Activated CD8-positive, alpha-beta memory T cell treated with anti-CD3 and anti-CD28 coated beads, Interleukin-2, amount 10 ng/mL, durations not matched to agents 7 days and 5 days (primary cell): Measurements from ENCODE around the gene PIGP. TPM values are rescaled to one million over a fixed set of nuclear protein-coding genes. Genes with fewer than 3 reads are reported as not detected.
A peak's percentile ranks its signal among the peaks of the same experiment; 100 is the strongest.

Source experiments
- ATAC-seq: fragments of 150-1000 bp; cut with Tn5 transposase; one replicate; pipeline ENCODE4 v1.10.0; 2021; ENCODE audit warnings: moderate library complexity
- CTCF ChIA-PET: fragments of 350-600 bp; sonication (Branson Sonifier 250); formaldehyde crosslinking; loops from one replicate; lab custom pipeline; 2021; ENCODE audit warnings: antibody characterized with exemption; lab: Charles Lee
- DNase-seq: peaks from one replicate; pipeline ENCODE4 v3.0.0-alpha.2; 2020
- H3K27ac Mint-ChIP-seq: one replicate; pipeline ENCODE4 v1.8.0; 2021; ENCODE audit warnings: mild to moderate bottlenecking, mixed read lengths
- H3K27me3 Mint-ChIP-seq: one replicate; pipeline ENCODE4 v1.8.0; 2021; ENCODE audit warnings: mixed read lengths
- H3K36me3 Mint-ChIP-seq: one replicate; pipeline ENCODE4 v1.8.0; 2021; ENCODE audit warnings: mild to moderate bottlenecking, mixed read lengths
- H3K4me1 Mint-ChIP-seq: one replicate; pipeline ENCODE4 v1.8.0; 2021; ENCODE audit warnings: mixed read lengths
- H3K4me3 Mint-ChIP-seq: one replicate; pipeline ENCODE4 v1.8.0; 2021; ENCODE audit warnings: mild to moderate bottlenecking, moderate library complexity, mixed read lengths
- H3K9me3 Mint-ChIP-seq: one replicate; pipeline ENCODE4 v1.8.0; 2022; ENCODE audit warnings: low read depth, mixed read lengths
- total RNA-seq, 2 experiments: library from RNA; stranded (reverse); gene quantifications; one replicate each; pipeline ENCODE4 v1.2.3, GENCODE V29; 2021

PIGP gene
- total RNA-seq, 2 experiments from 2014 or later, result 16.1 to 16.6 TPM

DNA sequence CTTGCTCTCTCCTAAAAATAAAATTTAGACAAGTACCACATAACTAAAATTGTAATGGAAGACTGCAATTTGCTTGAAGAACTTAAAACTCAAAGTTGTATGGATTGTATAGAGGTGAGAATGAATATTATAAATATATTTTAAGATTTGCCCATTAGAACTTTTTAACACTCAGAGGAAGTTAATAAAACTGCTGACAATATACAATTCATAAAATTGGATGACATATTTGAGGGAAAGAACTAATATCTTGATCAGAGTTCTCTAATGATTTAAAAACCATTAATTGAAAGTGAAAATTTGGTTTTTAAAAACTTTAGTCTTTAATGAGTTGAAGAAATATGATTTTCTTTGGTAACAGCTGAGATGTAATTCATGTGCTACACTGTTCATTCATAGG is 21.1 kb upstream of the PIGP start:
- Mint-ChIP-seq H3K27ac (no peak overlapping the region), H3K9me3 (no peaks in the 10 kb centered on the region), H3K4me3 (no peak overlapping the region), H3K36me3 (peaks cover 6% of the 10 kb centered on the region), H3K4me1 (no peaks in the 10 kb centered on the region), H3K27me3 (no peaks in the 10 kb centered on the region)
- no peak for DNase-seq
- CTCF ChIA-PET, result no interaction called here
- no peak for ATAC-seq

DNA sequence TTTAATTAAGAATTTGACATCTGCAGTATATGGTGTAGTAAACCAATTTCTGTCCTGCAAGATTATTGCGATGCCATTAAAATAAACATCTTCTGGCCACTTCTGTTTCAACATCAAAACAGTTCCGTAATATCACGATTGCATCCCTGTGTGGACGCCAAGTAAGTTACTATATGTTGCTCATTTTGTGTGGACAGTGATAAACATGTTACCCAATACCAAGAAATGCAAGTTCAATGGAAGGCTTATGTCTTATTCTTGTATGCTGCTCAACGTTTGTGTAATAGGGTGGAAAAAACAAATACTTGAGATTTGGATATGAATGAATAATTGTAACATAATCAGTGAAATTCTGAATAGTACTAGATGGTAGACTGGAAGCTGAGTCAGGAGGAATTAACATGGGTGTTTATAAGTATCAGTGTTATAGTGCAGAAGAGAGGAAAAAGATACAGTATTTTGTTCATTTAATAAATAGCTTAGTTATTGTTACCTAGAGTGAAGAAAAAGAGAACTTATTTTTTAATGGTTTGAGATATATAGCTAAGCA is 15.4 kb upstream of the PIGP start:
- peaks cover 2% of the 10 kb centered on the region for H3K4me1 Mint-ChIP-seq
- ATAC-seq (no peak), DNase-seq (no peak)
- peaks cover 2% of the 10 kb centered on the region for H3K36me3 Mint-ChIP-seq
- H3K27ac Mint-ChIP-seq, result no peak overlapping the region
- CTCF ChIA-PET, result no interaction called here
- no peaks in the 10 kb centered on the region for H3K27me3 Mint-ChIP-seq
- no peak overlapping the region for H3K4me3 Mint-ChIP-seq
- no peaks in the 10 kb centered on the region for H3K9me3 Mint-ChIP-seq

DNA sequence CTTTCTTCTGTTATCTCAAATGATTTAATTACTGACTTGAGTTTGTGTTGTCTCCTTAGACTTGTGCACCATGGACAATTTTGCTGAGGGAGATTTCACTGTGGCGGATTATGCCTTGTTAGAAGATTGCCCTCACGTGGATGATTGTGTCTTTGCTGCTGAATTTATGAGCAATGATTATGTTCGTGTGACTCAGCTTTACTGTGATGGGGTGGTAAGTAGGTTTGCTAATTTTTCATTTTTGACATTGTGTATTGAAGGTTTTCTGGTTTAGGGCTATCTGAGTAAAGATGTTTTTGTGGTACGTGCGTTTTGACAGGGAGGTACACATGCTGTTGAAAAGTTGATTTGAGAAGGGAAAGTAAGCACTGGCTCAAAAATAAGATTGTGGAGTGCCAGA is 14.3 kb upstream of the PIGP start:
- Mint-ChIP-seq H3K4me3 (no peak overlapping the region), H3K4me1 (peaks cover 6% of the 10 kb centered on the region), H3K9me3 (no peaks in the 10 kb centered on the region), H3K27ac (no peak overlapping the region), H3K27me3 (no peaks in the 10 kb centered on the region), H3K36me3 (peaks cover 3% of the 10 kb centered on the region)
- DNase-seq (no peak), ATAC-seq (no peak)
- CTCF ChIA-PET, result no interaction called here

DNA sequence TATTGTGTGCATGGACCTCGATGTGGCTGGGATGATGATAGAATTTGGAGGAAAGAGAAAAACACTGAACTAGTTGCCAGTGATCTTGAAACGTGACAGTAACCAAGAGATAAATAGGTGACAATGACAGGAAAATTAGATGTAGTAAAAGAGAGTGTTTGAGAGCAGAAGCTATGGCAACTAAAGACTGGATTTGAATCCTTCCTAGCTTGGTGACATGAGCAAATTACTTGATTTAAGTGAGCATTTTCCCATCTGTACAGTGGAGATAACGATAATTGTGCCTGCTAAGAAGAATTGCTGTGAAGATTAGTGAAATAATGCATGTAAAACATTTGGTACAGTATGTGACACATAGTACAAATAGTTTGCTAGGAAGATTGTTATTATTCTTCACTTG is 12.9 kb upstream of the PIGP start:
- ATAC-seq, result no peak
- Mint-ChIP-seq H3K36me3 (peaks cover 5% of the 10 kb centered on the region), H3K27ac (no peak overlapping the region), H3K4me3 (no peak overlapping the region), H3K9me3 (no peaks in the 10 kb centered on the region), H3K27me3 (no peaks in the 10 kb centered on the region), H3K4me1 (peaks cover 6% of the 10 kb centered on the region)
- CTCF ChIA-PET, result interaction anchor here (1.2 kb wide), 1 partner anchor 120 kb away, joined by 3 read pairs; the partner anchor contains the start of gene HLCS
- no peak for DNase-seq

DNA sequence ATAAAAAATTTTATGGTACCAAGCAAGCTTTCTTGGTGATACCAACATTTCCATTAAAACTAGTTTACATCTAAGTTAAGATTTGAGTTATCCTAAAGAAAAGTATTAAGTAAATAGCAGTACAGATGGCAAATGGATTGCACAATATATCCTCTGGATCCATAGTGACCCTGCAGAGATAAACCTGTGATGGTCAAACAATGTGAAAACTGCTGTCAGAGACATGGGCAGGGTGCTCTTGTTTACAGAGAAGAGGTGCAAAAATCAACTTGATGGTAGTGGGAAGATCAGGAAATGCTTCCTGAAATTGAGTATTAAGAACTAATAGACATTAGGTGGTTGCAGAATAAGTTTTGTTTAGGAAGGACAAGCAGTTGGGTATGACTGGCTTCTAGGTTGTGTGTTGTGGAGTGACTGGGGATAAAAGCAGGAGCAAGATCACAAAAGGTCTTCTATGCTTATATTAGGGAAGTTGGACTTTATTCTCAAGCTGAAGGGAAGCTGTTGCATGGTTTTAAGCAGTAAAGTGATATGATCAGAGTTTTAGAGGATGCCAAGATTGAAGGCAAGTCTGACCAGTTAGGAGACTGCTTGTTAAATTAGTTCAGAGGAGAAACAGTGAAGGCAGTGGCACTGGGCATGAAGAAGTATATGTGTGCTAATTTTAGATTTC is 10.1 kb upstream of the PIGP start:
- Mint-ChIP-seq H3K9me3 (no peaks in the 10 kb centered on the region), H3K27me3 (no peaks in the 10 kb centered on the region), H3K36me3 (peaks cover 8% of the 10 kb centered on the region), H3K4me1 (peaks cover 12% of the 10 kb centered on the region), H3K27ac (no peak overlapping the region), H3K4me3 (no peak overlapping the region)
- DNase-seq (no peak), ATAC-seq (no peak)
- CTCF ChIA-PET, result no interaction called here

DNA sequence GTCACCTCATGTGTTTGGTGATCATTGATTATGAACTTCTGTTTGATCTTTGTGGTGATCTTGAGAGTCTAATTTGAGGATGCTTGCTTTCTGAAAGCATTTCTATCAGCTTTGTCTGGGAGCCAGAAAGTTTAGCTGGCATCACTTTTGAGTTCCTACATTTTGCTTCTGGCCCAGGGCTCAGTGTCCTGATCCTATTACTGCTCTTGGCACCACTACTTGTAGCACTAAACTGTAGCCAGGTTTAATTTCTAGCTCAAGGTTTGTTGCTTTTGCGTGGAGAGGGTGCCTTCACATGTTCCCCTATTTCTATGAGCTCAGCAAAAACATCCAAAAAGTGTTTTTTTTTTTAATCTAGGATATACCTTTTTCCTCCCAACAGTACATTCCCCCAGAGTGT is 9.5 kb upstream of the PIGP start:
- DNase-seq, result no peak
- no peak for ATAC-seq
- Mint-ChIP-seq H3K27ac (no peak overlapping the region), H3K36me3 (peaks cover 8% of the 10 kb centered on the region), H3K4me3 (no peak overlapping the region), H3K9me3 (no peaks in the 10 kb centered on the region), H3K4me1 (peaks cover 16% of the 10 kb centered on the region), H3K27me3 (no peaks in the 10 kb centered on the region)
- CTCF ChIA-PET, result no interaction called here

DNA sequence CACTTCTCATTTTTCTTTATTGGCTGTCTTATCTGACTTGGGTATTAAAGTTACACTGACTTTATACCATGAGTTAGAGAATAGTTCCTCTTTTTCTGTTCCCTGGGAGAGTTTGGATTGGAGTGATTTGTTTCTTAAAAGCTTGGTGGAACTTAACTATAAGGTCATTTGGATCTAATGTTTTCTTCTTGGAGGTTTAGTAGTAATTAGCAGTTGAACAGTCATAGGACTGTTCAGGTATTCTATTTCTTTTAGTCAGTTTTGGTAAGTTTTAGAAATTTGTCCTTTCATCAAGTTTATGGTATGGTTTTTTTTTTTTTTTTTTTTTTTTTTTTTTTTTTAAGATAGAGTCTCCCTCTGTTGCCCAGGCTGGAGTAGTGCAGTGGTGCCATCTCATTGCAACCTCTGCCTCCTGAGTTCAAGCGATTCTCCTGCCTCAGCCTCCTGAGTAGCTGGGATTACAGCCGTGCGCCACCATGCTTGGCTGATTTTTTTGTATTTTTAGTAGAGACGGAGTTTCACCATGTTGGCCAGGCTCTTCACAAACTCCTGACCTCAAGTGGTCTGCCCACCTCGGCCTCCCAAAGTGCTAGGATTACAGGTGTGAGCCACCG is 6.4 kb upstream of the PIGP start:
- no peak overlapping the region for H3K4me3 Mint-ChIP-seq
- no peak overlapping the region for H3K27ac Mint-ChIP-seq
- DNase-seq, result no peak
- H3K27me3 Mint-ChIP-seq, result no peaks in the 10 kb centered on the region
- peaks cover 8% of the 10 kb centered on the region for H3K36me3 Mint-ChIP-seq
- no peaks in the 10 kb centered on the region for H3K9me3 Mint-ChIP-seq
- peak; percentile 55 for ATAC-seq
- CTCF ChIA-PET, result interaction anchor here (0.7 to 1.2 kb wide), 3 partner anchors 53 to 149 kb away, joined by 3 to 5 read pairs (median 3); no protein-coding TSS in a partner anchor
- H3K4me1 Mint-ChIP-seq, result peaks cover 27% of the 10 kb centered on the region

DNA sequence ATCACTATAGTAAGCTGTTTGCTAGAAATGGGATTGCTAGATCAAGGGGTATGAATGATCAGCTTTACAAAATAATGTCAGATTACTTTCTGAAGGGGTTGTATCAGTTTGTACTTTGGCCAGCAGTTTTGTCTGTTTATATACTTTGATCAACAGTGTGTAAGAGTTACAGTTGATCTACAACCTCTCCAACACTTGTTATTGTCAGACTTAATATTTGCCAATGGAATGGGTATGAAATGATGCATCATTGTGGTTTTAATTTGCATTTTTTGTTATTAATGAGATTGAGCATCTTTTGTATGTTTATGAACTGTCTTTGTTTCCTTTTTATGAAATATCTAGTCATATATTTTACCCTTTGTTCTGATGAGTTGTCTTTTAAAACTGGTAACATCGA is 4.5 kb upstream of the PIGP start:
- DNase-seq, result no peak
- no peak for ATAC-seq
- H3K9me3 Mint-ChIP-seq, result no peaks in the 10 kb centered on the region
- H3K36me3 Mint-ChIP-seq, result peaks cover 9% of the 10 kb centered on the region
- CTCF ChIA-PET, result no interaction called here
- H3K4me1 Mint-ChIP-seq, result peaks cover 28% of the 10 kb centered on the region
- H3K27me3 Mint-ChIP-seq, result no peaks in the 10 kb centered on the region
- no peak overlapping the region for H3K4me3 Mint-ChIP-seq
- H3K27ac Mint-ChIP-seq, result no peak overlapping the region

DNA sequence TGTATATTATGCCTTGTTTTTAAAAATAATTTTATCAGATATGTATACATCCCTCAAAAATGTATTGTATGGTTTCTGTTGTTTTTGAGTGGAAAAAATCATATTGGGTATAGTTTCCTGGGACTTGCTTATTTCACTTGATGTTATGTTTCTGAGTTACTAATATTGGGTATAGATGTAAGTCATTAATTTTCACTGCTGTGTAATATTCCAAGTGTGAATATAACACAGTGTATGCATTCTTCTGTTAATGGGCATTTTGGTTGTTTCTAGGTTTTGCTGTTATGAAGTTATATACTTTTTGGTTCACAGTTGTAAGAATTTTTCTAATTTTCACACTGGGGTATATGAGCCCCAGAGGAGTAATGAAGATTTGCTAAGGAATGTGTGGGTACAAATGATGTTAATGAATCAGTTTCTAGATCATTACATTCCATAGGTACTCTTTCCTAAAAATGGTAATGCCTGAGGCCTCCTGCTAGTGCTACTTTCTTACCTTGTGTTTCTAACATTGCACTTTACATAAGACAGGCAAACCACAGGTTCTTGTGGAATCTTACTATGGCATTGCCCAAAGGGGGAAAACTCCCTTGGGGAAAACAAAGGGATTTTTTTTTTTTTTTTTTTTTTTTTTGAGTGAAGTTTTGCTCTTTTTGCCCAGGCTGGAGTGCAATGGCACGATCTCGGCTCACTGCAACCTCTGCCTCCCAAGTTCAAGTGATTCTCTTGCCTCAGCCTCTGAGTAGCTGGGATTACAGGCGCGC is 3.4 kb upstream of the PIGP start:
- no peak for ATAC-seq
- CTCF ChIA-PET, result no interaction called here
- Mint-ChIP-seq H3K4me1 (peaks cover 37% of the 10 kb centered on the region), H3K4me3 (no peak overlapping the region), H3K27ac (no peak overlapping the region), H3K36me3 (peaks cover 6% of the 10 kb centered on the region), H3K9me3 (no peaks in the 10 kb centered on the region), H3K27me3 (no peaks in the 10 kb centered on the region)
- DNase-seq, result no peak

DNA sequence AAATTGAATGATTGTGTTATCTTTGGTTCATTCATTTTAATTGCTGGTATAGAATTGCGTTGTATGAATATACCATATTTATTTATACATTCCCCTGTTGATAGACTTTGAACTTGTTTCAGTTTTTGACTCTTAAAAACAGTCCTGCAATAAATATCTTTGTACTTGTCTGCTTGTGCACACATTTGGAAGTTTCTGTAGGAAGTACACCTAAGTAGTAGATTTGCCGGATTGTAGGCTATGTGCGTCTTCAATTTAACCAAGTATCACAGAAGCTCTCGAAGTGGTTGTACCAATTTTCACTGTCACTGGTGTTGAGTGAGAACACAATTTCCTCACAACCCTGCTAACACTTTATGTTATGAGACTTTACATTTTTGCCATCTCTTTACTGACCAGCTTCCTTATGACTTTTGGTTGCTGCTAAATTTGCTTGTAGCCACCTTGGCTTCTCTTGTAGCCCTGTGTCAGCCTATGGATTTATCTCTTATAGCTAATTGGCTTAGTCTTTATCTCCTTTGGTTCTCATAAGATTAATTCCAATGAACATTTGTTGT is 2.4 kb upstream of the PIGP start:
- Mint-ChIP-seq H3K27ac (no peak overlapping the region), H3K4me1 (peaks cover 43% of the 10 kb centered on the region), H3K27me3 (no peaks in the 10 kb centered on the region), H3K4me3 (peak overlapping the region; percentile 30), H3K36me3 (peaks cover 9% of the 10 kb centered on the region), H3K9me3 (no peaks in the 10 kb centered on the region)
- no peak for DNase-seq
- CTCF ChIA-PET, result no interaction called here
- no peak for ATAC-seq

DNA sequence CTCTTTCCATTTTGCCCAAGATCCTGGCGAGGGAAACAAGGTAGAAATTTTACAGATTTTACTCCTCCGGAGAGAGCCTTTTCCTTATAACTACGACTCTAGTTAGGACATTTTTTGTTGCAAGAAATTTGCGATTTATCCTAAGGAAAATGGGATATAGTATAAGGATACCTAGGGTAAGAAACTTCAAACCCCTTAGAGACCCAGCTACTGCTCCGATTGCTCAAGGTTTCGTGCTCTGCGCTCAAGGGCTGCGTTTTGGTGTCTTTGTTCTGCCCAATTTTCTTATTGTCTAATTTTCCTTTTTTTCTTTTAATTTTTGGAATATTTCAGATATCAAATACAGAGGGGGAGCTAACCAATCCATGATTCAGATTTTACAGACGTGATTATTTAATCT is 1.7 kb upstream of the PIGP start:
- Mint-ChIP-seq H3K27ac (peak overlapping the region; percentile 91), H3K36me3 (peaks cover 11% of the 10 kb centered on the region), H3K27me3 (no peaks in the 10 kb centered on the region), H3K4me1 (peaks cover 46% of the 10 kb centered on the region), H3K9me3 (no peaks in the 10 kb centered on the region), H3K4me3 (peak overlapping the region; percentile 87)
- CTCF ChIA-PET, result no interaction called here
- no peak for DNase-seq
- ATAC-seq, result no peak

DNA sequence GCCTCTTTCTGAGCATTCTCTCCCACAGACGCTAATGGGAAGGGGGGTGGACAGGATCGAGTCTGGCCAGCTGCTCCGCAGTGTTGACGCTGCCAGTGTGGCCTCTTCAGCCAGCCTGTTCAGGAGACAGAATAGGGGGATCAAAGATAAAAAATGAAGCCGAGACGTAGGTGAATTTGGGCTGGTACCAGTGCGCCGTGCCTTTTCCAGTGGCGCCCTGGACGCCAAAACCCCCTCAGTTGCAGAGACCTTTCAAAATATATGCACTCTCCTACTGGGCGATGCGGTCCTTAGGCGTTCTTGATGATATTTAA is 1.3 kb upstream of the PIGP start:
- Mint-ChIP-seq H3K4me3 (peak overlapping the region; percentile 87), H3K27me3 (no peaks in the 10 kb centered on the region), H3K36me3 (peaks cover 10% of the 10 kb centered on the region), H3K4me1 (peaks cover 45% of the 10 kb centered on the region), H3K27ac (peak overlapping the region; percentile 91), H3K9me3 (no peaks in the 10 kb centered on the region)
- ATAC-seq (no peak), DNase-seq (no peak)
- CTCF ChIA-PET, result no interaction called here

DNA sequence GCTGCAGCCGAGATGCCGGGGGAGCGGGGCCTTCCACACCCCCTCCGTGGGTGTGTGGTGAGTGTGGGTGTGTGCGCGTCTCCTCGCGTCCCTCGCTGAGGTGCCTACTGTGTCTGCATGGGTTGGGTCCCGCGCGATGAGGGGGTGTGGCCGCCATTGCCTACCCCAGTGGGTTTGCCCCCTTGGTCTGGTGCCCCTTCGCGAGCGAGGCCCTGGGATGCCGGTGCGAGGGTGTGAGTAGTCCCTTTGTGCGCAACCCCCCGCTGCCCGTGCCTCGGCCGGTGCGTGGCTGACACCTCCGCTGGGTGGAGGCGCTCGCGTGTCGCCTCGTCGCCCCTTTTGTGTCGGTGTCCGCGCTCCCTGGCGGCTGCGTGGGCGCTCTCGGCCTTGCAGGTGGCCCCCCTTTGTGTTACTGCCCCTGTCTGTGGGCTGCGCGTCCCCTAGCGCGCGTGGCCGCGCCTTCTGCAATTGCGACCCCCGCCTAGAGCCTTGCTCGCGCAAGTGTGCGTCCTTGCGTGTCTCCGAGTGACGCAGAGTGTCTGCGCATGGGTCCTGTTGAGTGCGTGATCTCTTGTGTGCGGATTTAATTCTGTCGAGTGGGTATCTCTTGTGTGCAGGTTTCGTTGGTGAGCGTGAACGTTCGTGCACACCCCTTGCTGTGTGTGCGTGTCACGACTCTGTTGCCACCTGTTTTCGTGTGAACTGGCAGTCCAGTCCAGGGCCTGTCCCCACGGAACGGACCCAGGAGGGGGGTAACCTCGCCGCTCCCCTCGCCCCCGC is 736 bp upstream of the PIGP start:
- Mint-ChIP-seq H3K36me3 (peaks cover 15% of the 10 kb centered on the region), H3K4me3 (peak overlapping the region; percentile 87), H3K27me3 (no peaks in the 10 kb centered on the region), H3K4me1 (peaks cover 43% of the 10 kb centered on the region), H3K9me3 (no peaks in the 10 kb centered on the region), H3K27ac (peak overlapping the region; percentile 91)
- DNase-seq, result peak; percentile 76
- ATAC-seq, result peak; percentile 50
- CTCF ChIA-PET, result no interaction called here
